A673 (cell line): ENCODE data around the gene MSH5.

Source experiments
- CTCF ChIP-seq: fragments of 300-800, 200-600 bp; sonication (generic); conservative IDR thresholded peaks from 2 replicates; pipeline ENCODE4 v1.5.1; 2017; ENCODE audit warnings: low read depth, mild to moderate bottlenecking, antibody characterized with exemption, low read length, moderate library complexity, mixed read lengths
- EZH2 ChIP-seq: fragments of 200-600 bp; sonication (generic); IDR thresholded peaks from 2 replicates; pipeline ENCODE4 v1.6.1; 2017; ENCODE audit warnings: borderline replicate concordance, low read depth, mild to moderate bottlenecking, mixed read lengths, antibody characterized with exemption, low read length; ENCODE audit not compliant: poor library complexity, severe bottlenecking

GRCh38 chr6:31733734-31734133, 6.1 kb upstream of the MSH5 start:
- TF ChIP-seq CTCF = no peak
- no peak for TF ChIP-seq EZH2
